Spleen (tissue), 7 donors: ENCODE results near the gene SLC38A11.

Source experiments
- CTCF ChIP-seq, 11 experiments: fragments of 200-600 bp in 7 of 11; fragments of 450-650 bp in 4 of 11; sonication (generic) in 4 of 11; IDR thresholded peaks in 8 of 11; conservative IDR thresholded peaks in 3 of 11; 1 replicate in 7 of 11; 2 replicates in 4 of 11; pipeline versions ENCODE4 v1.4.0 to v1.8.0; 2016 to 2021; ENCODE audit warnings: antibody characterized with exemption in 11 of 11, inconsistent platforms in 4 of 11, mild to moderate bottlenecking in 1 of 11
- POLR2A ChIP-seq, 3 donors: fragments of 450-650 bp; IDR thresholded peaks; one replicate each; pipeline ENCODE4 v1.5.1; 2017; ENCODE audit warnings: antibody characterized with exemption in 3 of 3, mild to moderate bottlenecking in 1 of 3
- POLR2AphosphoS5 ChIP-seq, 3 donors: sonication (generic); formaldehyde crosslinking; IDR thresholded peaks; one replicate each; pipeline ENCODE4 v1.5.1; 2017; ENCODE audit warnings: antibody characterized with exemption in 3 of 3
- donor health status: DM: no; HTN: no; CAD: no; lungs with moderate emphysema.
- donor health status: DM: no; HTN: no; CAD: no.
- donor health status: DM: no; HTN: no; CAD: no.

- TF ChIP-seq CTCF (IDR thresholded peaks at IDR 0.05 in 8 of 11, conservative IDR thresholded peaks at IDR 0.05 in 3 of 11) (no peak), POLR2A (IDR thresholded peaks at IDR 0.05) (no peak), POLR2AphosphoS5 (IDR thresholded peaks at IDR 0.05) (no peak)
Observed at GRCh38 chr2:164890544-164890943, 64.8 kb downstream of the SLC38A11 start.
